ENCODE measurements around the gene EPG5.

GRCh38 chr18:45821711-45822110 lies 145.4 kb downstream of the EPG5 start:
- TF ChIP-seq, protein P1, sequence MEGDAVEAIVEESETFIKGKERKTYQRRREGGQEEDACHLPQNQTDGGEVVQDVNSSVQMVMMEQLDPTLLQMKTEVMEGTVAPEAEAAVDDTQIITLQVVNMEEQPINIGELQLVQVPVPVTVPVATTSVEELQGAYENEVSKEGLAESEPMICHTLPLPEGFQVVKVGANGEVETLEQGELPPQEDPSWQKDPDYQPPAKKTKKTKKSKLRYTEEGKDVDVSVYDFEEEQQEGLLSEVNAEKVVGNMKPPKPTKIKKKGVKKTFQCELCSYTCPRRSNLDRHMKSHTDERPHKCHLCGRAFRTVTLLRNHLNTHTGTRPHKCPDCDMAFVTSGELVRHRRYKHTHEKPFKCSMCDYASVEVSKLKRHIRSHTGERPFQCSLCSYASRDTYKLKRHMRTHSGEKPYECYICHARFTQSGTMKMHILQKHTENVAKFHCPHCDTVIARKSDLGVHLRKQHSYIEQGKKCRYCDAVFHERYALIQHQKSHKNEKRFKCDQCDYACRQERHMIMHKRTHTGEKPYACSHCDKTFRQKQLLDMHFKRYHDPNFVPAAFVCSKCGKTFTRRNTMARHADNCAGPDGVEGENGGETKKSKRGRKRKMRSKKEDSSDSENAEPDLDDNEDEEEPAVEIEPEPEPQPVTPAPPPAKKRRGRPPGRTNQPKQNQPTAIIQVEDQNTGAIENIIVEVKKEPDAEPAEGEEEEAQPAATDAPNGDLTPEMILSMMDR (IDR thresholded peaks at IDR 0.05; ENCODE audit: insufficient read depth, low read length), result no peak
- no peak for TF ChIP-seq SPI1 (IDR thresholded peaks at IDR 0.05; ENCODE audit: borderline replicate concordance, low read depth)
- no peak for TF ChIP-seq POLR2AphosphoS5 (IDR thresholded peaks at IDR 0.05; ENCODE audit: low read depth)
- TF ChIP-seq GABPA (IDR thresholded peaks at IDR 0.05; ENCODE audit: low read depth), result no peak
